Gastrocnemius medialis (tissue), 4 donors: ENCODE measurements around the gene ZFYVE27.

Experiments
- POLR2A ChIP-seq, 2 donors: fragments of 450-650 bp; IDR thresholded peaks; one replicate each; pipeline ENCODE4 v1.6.1; 2017; ENCODE audit warnings: antibody characterized with exemption in 2 of 2, mild to moderate bottlenecking in 2 of 2, moderate library complexity in 2 of 2
- TF ChIP-seq, protein P1 (sequence below), 5 experiments: fragments of 450-650 bp in 3 of 5; fragments of 200-600 bp in 2 of 5; sonication (generic) in 2 of 5; IDR thresholded peaks in 4 of 5; conservative IDR thresholded peaks in 1 of 5; 1 replicate in 4 of 5; 2 replicates in 1 of 5; pipeline ENCODE4 v1.5.1; 2016 to 2019; ENCODE audit warnings: antibody characterized with exemption in 5 of 5, mild to moderate bottlenecking in 3 of 5, moderate library complexity in 3 of 5

DNA sequence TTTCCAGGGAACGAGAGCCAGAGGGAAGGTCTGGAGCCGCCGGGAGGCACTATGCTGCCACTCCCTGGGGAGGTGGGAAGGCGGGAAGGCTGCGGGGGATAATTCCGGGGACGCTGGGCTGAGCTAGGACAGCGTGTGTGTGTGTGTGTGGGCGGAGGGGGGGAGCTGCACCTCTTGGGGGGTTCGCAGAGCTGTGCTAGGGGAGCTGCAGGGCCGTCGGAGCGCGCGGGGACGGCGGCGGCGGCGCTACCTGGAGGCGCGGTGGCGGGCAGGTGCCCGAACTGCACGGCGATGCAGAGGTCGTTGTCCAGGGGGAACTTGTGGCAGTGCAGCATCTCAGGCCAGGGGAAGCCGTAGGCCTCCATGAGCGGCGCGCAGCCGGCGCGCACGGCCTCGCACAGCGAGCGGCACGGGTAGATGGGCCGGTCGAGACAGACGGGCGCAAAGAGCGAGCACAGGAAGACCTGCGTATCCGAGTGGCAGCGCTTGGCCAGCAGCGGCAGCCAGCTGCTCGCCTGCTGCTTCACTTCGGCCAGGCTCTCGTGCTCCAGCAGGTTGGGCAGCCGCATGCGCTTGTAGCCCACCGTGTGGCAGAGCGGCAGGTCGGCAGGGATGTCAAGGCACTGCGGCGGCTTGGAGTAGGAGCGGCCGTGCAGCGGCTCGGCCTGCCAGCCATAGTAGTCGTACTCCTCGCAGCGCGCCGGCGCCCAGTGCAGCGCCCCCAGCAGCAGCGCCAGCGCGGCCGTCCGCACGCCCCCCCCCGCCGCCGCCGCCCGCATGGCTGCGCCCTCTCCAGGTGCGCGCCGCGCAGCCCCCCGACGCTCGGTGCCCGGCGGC is 34.3 kb downstream of the ZFYVE27 start:
- TF ChIP-seq, protein P1, sequence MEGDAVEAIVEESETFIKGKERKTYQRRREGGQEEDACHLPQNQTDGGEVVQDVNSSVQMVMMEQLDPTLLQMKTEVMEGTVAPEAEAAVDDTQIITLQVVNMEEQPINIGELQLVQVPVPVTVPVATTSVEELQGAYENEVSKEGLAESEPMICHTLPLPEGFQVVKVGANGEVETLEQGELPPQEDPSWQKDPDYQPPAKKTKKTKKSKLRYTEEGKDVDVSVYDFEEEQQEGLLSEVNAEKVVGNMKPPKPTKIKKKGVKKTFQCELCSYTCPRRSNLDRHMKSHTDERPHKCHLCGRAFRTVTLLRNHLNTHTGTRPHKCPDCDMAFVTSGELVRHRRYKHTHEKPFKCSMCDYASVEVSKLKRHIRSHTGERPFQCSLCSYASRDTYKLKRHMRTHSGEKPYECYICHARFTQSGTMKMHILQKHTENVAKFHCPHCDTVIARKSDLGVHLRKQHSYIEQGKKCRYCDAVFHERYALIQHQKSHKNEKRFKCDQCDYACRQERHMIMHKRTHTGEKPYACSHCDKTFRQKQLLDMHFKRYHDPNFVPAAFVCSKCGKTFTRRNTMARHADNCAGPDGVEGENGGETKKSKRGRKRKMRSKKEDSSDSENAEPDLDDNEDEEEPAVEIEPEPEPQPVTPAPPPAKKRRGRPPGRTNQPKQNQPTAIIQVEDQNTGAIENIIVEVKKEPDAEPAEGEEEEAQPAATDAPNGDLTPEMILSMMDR (IDR thresholded peaks at IDR 0.05 in 4 of 5, conservative IDR thresholded peaks at IDR 0.05 in 1 of 5), result no peak
- no peak for TF ChIP-seq POLR2A (IDR thresholded peaks at IDR 0.05)
